Stimulated activated CD4-positive, alpha-beta T cell treated with anti-CD3 and anti-CD28 coated beads, Interleukin-1b, Interleukin-23, amount 100 ng/mL, for 4 hours (primary cell): ENCODE data around the gene LSAMP.

Source experiments
- DNase-seq, 2 donors: peaks; one replicate each; pipeline ENCODE4 v3.0.0-alpha.2; 2020; ENCODE audit warnings: low read depth in 2 of 2

LSAMP gene

GRCh38 chr3:116018646-116019045 lies 426.6 kb downstream of the LSAMP start:
- DNase-seq, result no peak

GRCh38 chr3:116015931-116016330 lies 429.4 kb downstream of the LSAMP start:
- DNase-seq, result no peak

GRCh38 chr3:116007000-116007399 lies 438.3 kb downstream of the LSAMP start:
- no peak for DNase-seq

- no peak for DNase-seq
These were observed 439.9 kb downstream of the LSAMP start for GRCh38 chr3:116005404-116005803.

GRCh38 chr3:116002235-116002634 lies 443.1 kb downstream of the LSAMP start:
- no peak for DNase-seq

GRCh38 chr3:116001151-116001621 lies 444.1 kb downstream of the LSAMP start:
- no peak for DNase-seq

- no peak for DNase-seq
These were observed 445.0 kb downstream of the LSAMP start for GRCh38 chr3:116000311-116000710.

GRCh38 chr3:115999613-116000012 lies 445.7 kb downstream of the LSAMP start:
- no peak for DNase-seq

GRCh38 chr3:115999001-115999585 lies 446.2 kb downstream of the LSAMP start:
- DNase-seq, result no peak

GRCh38 chr3:115996420-115997108 lies 448.7 kb downstream of the LSAMP start:
- no peak for DNase-seq

GRCh38 chr3:115990669-115991068 lies 454.6 kb downstream of the LSAMP start:
- no peak for DNase-seq

GRCh38 chr3:115989684-115990421 lies 455.4 kb downstream of the LSAMP start:
- no peak for DNase-seq

- no peak for DNase-seq
These were observed 458.6 kb downstream of the LSAMP start for GRCh38 chr3:115986555-115987207.

GRCh38 chr3:115982629-115983028 lies 462.7 kb downstream of the LSAMP start:
- DNase-seq, result no peak

- no peak for DNase-seq
These were observed 463.2 kb downstream of the LSAMP start for GRCh38 chr3:115982108-115982507.

GRCh38 chr3:115980709-115981108 lies 464.6 kb downstream of the LSAMP start:
- no peak for DNase-seq

GRCh38 chr3:115977866-115978265 lies 467.4 kb downstream of the LSAMP start:
- no peak for DNase-seq

GRCh38 chr3:115975796-115976195 lies 469.5 kb downstream of the LSAMP start:
- DNase-seq, result no peak

- DNase-seq, result no peak
These were observed 469.9 kb downstream of the LSAMP start for GRCh38 chr3:115975353-115975752.

GRCh38 chr3:115974940-115975339 lies 470.3 kb downstream of the LSAMP start:
- no peak for DNase-seq

GRCh38 chr3:115968871-115969270 lies 476.4 kb downstream of the LSAMP start:
- DNase-seq, result no peak

- DNase-seq, result no peak
These were observed 483.9 kb downstream of the LSAMP start for GRCh38 chr3:115961380-115961779.
